H54 (cell line): ENCODE results near the gene RBBP7.

Source experiments
- DNase-seq: peaks from one replicate; pipeline ENCODE4 v3.0.0; 2011; ENCODE audit warnings: low spot score, mixed read lengths; ENCODE audit not compliant: insufficient read length
- FAIRE-seq: peaks from 3 replicates; lab custom pipeline; 2011; peaks lifted over from hg19 to GRCh38; lab: Jason Lieb, UNC
- POLR2A ChIP-seq: IDR thresholded peaks from 2 replicates; pipeline ENCODE4 v1.6.1; 2011; ENCODE audit warnings: low read depth, mild to moderate bottlenecking, low read length

Gene RBBP7

GRCh38 chrX:16827225-16827624, 42.9 kb downstream of the RBBP7 start:
- FAIRE-seq (no peak), DNase-seq (no peak)

GRCh38 chrX:16826207-16826606, 44.0 kb downstream of the RBBP7 start:
- FAIRE-seq = no peak

More at GRCh38 chrX:16827225-16827624, 42.9 kb downstream of the RBBP7 start:
- TF ChIP-seq POLR2A = no peak

GRCh38 chrX:16825264-16826035, 44.7 kb downstream of the RBBP7 start:
- FAIRE-seq = no peak
- DNase-seq = no peak

More at GRCh38 chrX:16826207-16826606, 44.0 kb downstream of the RBBP7 start:
- TF ChIP-seq POLR2A = no peak
- no peak for DNase-seq

GRCh38 chrX:16822723-16823122, 47.4 kb downstream of the RBBP7 start:
- FAIRE-seq = no peak
- no peak for DNase-seq
- no peak for TF ChIP-seq POLR2A

More at GRCh38 chrX:16825264-16826035, 44.7 kb downstream of the RBBP7 start:
- TF ChIP-seq POLR2A = no peak

- DNase-seq (no peak), FAIRE-seq (no peak)
- no peak for TF ChIP-seq POLR2A
Observed at GRCh38 chrX:16819634-16820033, 50.5 kb downstream of the RBBP7 start.

GRCh38 chrX:16814597-16814996, 55.6 kb downstream of the RBBP7 start:
- FAIRE-seq = no peak
- TF ChIP-seq POLR2A = no peak
- no peak for DNase-seq

- no peak for DNase-seq
- FAIRE-seq = no peak
- no peak for TF ChIP-seq POLR2A
Observed at GRCh38 chrX:16807976-16808542, 62.1 kb downstream of the RBBP7 start.

GRCh38 chrX:16807548-16807947, 62.6 kb downstream of the RBBP7 start:
- no peak for FAIRE-seq
- DNase-seq = no peak
- TF ChIP-seq POLR2A = no peak

GRCh38 chrX:16804923-16805464, 65.2 kb downstream of the RBBP7 start:
- TF ChIP-seq POLR2A = no peak
- no peak for FAIRE-seq
- DNase-seq = no peak

- DNase-seq (no peak), FAIRE-seq (no peak)
- no peak for TF ChIP-seq POLR2A
Observed at GRCh38 chrX:16797841-16798240, 72.3 kb downstream of the RBBP7 start.

GRCh38 chrX:16797358-16797757, 72.8 kb downstream of the RBBP7 start:
- no peak for TF ChIP-seq POLR2A
- DNase-seq = no peak
- no peak for FAIRE-seq

- no peak for FAIRE-seq
- no peak for DNase-seq
- no peak for TF ChIP-seq POLR2A
Observed at GRCh38 chrX:16796298-16796697, 73.9 kb downstream of the RBBP7 start.
